ENCODE data around the gene PLA2G2F.
A peak's percentile ranks its signal among the peaks of the same experiment; 100 is the strongest.

PLA2G2F gene

DNA sequence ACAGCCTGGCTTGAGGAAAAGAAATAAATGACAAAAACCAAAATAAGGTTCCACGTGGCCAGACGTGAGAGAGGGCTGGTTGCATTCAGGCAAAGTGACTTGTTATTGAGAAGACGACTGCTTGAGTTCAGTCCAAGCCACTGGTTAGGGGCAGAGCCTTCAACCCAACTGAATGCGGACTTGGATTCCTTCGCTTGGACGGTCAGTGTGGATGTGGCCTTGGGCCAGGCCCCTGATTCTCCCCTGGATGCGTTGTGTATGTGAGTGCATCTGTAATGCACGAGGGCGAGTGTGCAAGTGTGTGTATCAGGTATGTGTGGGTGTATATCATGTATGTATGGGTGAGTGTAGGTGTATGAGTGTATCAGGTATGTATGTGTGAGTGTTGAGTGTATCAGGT, 1.9 kb downstream of the PLA2G2F start:
- DNase-seq (ENCODE audit: extremely low read depth in 1 of 2, low read depth in 1 of 2): no peak

DNA sequence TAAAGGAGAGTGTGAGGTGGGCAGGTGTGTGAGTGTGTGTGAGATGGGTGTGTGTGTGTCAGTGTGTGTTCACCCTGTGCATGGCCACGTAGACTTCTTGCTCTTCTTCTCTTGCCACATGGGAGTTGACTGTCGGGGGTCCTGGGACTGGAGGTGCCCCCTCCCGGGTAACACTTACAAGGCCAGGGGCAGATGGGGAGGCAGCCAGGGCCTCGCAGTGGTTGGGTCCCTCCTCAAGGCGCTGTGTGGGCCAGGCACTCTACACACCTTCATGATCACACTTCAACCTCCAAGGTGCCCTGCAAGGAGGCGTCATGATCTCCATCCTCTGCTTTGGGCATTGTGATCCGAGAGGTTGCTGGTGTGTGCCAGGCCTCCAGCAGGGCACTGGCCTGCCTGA, 2.3 kb downstream of the PLA2G2F start:
- DNase-seq (ENCODE audit: extremely low read depth in 1 of 2, low read depth in 1 of 2): no peak

DNA sequence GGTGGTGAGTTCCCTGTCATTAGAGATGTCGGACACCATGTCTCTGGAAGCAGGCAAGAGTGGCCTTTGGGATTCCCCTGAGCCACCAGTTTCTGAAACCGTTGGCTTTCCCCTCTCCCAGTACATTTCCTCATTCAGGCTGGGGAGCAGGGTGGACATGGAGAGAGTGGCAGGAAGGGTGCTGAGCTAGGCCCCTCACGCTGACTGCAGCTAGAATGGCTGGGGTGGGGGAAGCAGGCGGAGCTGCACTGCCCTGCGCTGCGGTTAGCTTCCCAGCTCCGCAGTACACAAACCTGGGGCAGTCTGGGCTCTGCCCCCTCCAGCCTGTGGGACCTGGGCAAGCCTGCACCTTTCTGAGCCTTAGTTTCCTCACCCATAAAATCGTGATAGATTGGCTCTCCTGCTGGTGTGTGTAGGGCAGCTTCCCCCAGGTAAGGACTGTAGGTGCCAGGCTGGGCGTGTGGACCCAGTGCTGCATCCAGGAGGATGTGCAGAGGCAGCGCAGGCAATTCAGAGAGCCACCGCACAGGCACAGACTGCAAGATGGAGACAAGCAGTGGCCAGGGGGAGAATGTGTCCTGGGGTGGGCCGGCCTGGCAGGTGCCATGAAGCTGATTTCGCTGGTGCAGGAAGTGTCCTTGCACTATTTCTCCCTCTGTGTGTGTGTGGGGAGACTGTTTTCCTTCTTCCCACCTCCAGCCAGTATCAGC, 3.0 kb downstream of the PLA2G2F start:
- no peak for DNase-seq (ENCODE audit: extremely low read depth in 1 of 2, low read depth in 1 of 2)

DNA sequence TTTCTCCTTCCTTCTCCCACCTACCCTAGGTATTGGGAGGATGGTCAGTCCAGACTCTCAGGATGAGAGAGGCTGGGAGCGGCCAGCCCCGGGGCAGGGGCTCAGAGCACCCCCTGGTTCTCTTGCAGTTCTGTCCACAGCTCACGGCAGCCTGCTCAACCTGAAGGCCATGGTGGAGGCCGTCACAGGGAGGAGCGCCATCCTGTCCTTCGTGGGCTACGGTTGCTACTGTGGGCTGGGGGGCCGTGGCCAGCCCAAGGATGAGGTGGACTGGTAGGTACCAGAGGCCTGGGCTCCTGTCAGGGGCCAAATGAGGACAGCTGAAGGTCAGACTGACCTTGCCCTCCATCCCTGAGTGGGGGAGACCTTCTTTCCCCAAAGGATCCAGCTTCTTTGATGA, 4.2 kb downstream of the PLA2G2F start:
- no peak for DNase-seq (ENCODE audit: extremely low read depth in 1 of 2, low read depth in 1 of 2)

DNA sequence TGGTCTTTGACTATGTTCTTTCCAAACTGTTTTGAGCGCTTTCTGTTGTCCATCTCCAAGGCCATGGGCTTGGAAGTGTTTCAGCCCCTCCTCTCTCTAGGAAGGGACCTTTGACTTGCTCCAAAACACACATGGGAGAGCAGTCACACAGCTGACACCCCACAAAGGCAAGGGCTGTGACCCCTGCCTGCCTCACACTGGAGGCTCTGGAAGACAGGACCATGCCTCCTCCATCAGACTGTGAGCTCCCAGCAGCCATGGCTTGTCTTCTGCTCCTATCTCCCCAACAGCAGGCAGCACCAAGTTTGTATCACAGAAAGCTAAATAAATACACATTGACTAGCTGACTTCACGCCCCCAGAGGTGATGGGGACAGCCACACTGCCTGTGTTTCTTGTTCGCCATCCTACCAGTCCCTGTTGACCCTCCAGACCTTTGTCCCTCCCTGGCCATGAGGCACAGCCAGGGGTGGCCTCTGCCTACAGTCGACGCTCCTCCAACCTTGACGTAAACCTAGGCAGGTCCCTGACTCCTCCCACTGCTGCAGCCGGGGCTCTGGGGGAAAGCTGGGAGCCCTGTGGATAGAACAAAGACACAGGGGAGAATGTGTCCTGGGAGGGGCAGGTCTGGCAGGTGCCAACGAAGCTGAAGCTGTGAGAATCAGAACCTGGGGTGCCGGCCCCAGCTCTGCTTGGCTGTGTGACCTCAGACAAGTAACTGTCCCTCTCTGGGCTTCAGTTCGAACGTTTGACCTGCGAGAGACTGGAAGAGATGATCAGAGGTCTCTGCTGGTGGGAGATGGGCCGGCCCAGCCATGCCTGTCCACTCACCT, 4.8 kb downstream of the PLA2G2F start:
- no peak for DNase-seq (ENCODE audit: extremely low read depth in 1 of 2, low read depth in 1 of 2)

DNA sequence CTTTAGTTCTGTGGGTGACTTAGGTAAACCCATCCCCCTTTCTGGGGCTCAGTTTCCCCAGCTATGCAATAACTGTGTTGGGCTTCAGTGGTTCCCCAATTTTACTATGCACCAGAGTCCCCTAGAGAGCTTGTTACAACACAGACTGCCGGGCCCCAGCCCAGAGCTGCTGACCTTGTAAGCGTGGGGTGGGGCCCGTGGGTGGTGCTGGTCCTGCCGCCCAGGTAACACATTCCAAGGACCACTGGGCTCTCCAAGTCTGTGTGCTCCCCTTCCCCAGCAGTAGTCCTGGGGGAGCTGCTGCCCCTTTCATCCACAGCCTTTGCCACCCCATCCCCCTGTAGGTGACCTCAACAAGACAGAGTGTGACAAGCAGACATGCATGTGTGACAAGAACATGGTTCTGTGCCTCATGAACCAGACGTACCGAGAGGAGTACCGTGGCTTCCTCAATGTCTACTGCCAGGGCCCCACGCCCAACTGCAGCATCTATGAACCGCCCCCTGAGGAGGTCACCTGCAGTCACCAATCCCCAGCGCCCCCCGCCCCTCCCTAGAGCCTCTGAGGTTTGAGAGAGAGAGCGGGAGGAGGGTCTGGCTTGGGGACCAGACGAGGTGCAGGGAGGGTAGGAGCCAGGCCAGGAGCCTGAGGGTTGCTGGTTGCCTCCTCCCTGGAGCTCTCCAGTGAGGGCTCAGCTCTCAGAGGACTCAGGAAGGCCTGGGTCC, 8.9 kb downstream of the PLA2G2F start:
- DNase-seq (ENCODE audit: extremely low read depth in 1 of 2, low read depth in 1 of 2): no peak

DNA sequence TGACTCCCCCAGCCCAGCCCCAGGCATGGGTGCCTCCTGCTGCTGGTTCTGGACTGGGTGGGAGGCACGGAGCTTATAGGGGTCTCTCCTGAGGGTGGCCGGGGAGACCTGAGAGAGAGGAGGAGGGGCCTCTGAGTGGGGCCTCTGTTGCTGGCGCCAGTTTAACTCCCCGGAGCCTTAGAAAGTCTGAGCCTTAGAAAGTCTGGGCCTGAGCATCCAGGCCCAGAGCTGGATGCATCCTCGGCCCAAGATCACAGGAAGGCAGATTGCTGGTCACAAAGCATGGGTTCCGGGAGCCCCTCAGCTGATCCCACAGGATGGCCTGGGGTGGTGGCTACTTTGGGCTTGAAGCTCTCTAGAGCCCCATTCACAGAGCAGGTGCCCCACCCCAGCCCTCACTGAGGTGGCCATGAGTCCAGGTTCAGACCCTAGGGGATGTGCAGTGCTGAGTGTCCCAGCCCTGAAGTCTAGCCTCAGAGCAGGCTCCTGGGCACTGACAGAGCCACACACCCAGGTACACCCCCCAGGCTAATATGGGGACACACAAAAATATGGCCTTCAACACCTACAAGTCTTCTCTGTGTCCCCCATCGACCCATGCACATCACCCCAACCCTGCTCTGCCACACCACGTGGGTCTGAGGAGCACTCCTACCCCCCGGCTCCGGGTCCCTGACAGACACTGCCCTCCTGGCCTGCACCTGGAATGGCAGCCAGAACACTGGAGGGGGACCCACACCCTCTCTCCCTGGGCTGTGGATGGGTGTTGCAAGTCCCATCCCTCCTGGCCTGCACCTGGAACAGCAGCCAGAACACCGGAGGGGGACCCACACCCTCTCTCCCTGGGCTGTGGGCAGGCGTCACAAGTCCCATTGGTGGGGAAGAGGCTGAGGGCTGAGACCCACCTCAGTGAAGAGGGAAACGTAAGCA, 9.7 kb downstream of the PLA2G2F start:
- DNase-seq (ENCODE audit: extremely low read depth in 1 of 2, low read depth in 1 of 2): no peak

DNA sequence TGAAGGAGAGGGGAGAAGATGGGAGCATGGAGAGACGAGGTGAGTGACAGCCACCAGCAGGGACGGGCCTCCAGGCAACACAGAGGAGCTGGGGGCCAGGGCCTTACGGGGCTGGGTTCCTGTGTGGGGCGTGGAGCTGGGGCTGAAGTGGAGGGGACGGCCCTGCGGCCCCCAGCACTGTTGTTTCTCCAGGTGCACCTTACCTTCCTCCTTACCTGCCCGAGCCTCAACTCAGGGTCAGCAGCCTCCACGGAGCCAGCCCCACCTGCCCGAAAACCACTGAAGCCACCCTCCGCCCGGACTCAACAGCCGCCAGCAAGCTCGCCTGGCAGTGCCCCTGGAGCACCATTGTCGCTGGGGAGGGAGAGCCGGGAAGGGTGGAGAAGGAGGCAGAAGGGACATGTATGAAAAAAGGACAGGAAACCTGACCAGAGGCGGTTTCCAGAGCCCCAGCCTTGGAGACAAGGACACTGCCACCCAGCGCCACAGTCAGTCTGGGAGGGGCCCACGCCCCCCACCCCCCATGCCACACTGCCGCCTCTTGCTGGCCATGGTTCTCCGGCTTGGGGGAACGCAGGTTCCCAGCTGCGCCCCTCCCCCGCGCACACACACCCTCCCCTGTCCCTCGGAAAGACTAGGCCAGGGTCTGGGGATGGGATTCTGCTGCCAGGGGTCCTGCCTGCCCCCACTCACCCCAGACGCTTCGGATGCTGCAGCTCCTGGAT, 10.6 kb downstream of the PLA2G2F start:
- no peak for DNase-seq (ENCODE audit: extremely low read depth in 1 of 2, low read depth in 1 of 2)

DNA sequence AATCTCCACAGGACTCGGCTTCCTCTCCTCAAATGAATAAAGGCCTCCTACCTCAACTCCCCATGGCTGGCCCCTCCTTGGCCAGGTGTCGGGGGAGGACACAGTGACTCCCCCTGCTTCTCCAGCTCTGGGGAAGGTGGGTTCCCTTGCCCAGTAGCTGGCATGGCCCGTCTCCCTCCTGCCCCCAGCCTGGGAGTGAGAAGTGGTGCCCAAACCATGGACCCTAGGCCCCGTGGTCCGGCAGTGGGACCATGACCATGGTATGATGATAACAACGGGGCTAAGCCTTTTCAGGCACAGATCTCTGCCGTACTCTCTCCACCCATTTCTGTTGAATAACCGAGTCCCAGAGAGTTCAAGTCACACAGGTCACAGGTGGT, 11.2 kb downstream of the PLA2G2F start:
- no peak for DNase-seq (ENCODE audit: extremely low read depth in 1 of 2, low read depth in 1 of 2)

DNA sequence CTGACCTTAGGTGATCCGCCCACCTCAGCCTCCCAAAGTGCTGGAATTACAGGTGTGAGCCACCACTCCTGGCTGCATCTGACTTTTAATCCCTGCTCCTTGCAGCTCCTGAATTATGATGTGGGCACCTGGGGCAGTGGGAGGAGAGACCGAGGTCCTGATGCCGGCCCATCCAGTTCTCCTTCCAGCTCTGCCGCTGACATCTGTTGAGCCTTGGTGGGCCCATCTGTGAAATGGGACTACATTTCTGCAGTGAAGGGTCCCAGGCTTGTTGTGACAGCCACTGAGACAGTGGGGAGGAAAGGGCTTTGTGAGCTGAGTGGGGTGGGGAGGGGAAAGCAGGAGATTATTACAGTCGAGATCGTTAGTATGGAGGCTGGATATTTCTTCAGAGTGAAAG, 11.8 kb downstream of the PLA2G2F start:
- no peak for DNase-seq (ENCODE audit: extremely low read depth in 1 of 2, low read depth in 1 of 2)

DNA sequence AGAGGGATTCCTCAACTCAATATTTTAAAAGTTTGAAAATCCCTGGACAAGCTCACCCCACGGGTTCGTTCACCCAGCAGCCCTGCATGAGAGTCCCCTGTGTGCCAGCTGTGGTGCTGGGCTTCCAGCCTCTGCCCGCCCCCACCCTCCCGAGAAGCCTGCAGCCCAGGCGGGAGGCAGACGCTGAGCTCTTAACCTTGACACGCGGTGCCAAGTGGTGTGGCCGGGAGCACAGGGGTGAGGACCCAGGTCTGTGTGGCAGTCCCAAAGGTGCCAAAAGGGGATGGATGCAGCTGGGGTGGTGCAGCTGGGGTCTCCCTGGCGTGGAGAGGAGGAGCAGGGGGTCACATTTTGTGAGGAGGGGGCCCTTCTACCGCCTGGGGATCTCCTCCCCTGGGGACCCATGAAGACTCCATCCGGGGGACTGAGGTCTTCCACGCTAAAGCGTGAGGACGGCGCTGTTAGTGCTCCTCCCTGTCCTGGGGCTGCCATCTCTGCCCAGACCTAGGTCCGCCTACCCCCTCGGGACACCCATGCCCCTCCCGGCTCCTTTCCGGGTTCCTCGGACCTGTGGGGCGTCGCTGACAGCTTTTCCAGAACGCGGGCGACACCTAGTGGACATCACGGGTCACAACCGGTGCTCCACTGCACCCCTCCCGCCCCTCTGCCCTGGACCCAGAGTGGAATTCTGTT, 12.9 kb downstream of the PLA2G2F start:
- DNase-seq (ENCODE audit: extremely low read depth in 1 of 2, low read depth in 1 of 2): peak; percentile 53 to 62

DNA sequence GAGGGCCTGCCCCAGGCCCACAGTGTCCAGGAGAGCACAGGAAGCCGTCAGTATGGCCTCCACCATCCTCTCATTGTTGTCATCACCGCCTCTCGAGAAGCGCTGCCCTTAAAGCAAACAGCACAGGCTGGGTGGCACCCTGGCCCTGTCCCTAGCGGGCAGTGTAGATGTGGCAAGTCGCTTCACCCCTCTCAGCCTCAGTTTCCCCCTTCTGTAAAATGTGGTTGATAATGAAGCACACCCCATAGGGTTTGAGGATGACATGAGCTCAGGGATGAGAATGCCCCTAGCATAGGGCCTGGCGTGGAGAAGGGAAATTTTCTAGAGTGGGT, 13.4 kb downstream of the PLA2G2F start:
- no peak for DNase-seq (ENCODE audit: extremely low read depth in 1 of 2, low read depth in 1 of 2)

DNA sequence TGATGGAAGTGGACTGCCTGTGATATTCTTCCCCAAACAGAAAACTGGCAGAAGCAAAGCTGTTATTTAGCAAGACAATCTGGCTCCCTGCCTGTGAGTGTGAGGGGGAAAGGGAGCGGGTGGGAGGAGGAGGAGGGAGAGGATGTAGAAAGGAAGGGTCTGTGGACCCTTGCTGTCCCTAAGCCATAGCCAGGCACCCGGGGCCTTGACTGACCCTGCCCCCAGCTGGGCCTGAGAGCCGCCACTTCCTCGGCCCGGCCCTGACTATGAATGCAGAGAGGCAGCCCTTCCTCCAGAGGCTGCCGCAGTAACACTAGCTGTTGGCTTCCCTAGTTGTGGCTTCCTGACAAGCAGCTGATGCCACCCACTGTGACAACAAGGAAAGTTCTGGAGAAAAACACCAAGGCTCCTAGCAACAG, 13.9 kb downstream of the PLA2G2F start:
- no peak for DNase-seq (ENCODE audit: extremely low read depth in 1 of 2, low read depth in 1 of 2)

DNA sequence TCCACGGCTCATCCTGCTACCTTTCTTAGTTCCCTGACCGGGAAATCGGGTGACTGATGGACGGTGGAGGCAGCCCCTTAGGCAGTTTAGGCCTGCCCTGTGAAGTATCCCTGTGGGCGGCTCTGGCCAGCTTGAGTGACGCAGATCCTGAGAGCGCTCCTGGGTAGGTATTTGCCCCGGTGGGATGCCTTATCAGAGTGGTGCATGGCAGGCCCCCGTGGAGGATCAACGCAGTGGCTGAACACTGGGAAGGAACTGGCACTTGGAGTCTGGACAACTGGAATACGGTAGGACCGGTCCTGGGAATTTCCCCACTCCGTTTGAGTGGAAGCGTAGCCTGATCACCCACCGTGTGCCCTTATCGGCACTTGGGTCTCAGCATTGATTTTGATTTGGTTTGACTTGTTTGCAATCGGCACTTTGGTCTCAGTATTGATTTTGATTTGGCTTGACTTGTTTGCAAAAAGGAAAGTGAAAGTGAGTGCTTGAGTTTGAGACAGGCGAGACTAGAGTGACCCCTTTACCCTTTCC, 15.2 kb downstream of the PLA2G2F start:
- no peak for DNase-seq (ENCODE audit: extremely low read depth in 1 of 2, low read depth in 1 of 2)

DNA sequence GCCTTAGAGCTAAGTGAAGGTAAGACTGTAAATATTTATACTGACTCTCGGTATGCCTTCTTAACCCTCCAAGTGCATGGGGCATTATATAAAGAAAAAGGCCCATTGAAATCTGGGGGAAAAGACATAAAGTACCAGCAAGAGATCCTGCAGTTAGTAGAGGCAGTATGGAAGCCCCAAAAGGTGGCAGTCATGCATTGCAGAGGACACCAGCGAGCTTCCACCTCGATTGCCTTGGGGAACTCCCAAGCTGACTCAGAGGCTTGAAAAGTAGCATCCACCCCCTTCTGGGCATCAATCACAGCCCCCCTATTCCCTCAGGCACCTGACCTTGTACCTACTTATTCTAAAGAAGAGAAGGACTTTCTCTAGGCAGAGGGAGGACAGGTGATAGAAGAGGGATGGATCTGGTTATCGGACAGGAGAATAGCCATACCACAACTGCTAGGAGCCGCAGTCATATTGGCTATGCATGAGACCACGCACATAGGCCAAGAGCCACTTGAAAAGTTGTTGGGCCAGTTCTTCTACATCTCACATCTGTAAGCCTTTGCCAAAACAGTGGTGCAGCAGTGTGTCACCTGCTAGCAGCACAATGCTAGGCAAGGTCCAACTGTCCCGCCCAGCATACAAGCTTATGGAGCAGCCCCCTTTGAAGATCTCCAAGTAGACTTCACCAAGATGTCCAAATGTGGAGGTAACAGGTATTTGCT, 19.4 kb downstream of the PLA2G2F start:
- DNase-seq (ENCODE audit: extremely low read depth in 1 of 2, low read depth in 1 of 2): no peak

DNA sequence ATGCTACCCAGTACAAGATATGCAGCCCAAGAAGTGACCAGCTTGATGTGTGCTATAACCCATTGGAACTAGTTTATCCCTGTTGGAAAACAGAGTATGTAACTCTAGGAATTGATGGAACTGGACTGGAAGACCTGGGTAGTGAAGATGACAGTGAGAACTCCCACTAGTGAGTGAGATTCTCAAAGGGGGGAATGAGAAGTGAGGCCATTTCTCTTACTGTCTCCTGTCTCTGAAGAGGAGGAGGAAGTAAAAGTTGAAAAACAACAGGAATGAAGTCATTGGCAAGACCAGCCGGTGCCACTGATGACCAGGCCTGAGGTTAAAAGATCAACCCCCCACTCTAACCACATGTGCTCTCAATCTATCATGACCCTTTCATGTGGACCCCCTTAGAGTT, 20.9 kb downstream of the PLA2G2F start:
- DNase-seq (ENCODE audit: extremely low read depth in 1 of 2, low read depth in 1 of 2): no peak

DNA sequence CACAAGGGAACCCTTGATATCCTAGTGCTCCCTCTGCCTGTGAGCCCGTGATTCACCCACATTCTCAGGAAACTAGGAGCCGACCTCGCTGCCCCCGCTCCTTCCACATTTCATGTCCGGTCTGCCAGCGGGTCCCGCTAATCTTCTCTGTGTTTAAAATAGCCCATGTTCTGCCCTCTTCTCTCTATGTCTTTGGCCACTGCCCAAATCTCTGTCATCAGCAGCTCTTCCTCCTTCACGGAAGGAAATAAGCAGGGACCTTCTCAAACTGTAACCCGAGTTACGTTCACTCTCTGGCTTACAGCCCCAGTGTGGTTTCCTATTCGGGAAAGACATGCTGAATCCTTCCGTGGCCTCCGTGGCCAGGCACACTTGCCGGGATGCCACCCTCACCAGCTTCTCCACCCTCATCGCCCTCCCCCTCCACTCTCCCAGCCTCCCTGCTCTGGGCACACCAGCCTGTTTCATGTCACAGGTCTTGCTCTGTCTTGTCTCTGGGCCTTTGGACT, 25.6 kb downstream of the PLA2G2F start:
- no peak for DNase-seq (ENCODE audit: extremely low read depth in 1 of 2, low read depth in 1 of 2)

DNA sequence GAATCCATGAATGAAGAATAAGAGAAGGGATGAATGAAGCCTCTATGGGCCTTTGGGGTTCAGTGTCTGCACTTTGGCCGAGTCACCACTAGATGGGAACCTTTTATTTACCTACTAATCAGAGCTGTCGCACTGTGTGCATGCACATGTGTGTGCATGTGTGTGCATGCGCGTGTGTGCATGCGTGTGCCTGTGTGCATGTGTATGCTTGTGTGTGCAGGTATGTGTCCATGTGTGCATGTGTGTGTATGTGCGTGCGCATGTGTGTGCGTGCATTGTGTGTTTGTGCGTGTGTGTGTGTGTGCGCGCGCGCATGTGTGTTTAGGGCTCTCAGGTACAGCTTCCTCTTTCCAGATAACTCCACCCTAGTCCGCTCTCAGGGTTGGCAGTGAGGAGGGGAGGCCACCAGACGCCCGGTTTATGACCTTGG, 26.4 kb downstream of the PLA2G2F start:
- DNase-seq (ENCODE audit: extremely low read depth in 1 of 2, low read depth in 1 of 2): no peak
